ENCODE results near the gene GNG2. TPM values are rescaled to one million over a fixed set of nuclear protein-coding genes. Genes with fewer than 3 reads are reported as not detected.

GNG2 gene
- total RNA-seq, 3 donors from 2014 or later: 9.9 to 52.2 (median 16.6) TPM

GRCh38 chr14:51862176-51862796, 1.9 kb downstream of the GNG2 start:
- DNase-seq: no peak
- no peak overlapping the region for H3K4me3 ChIP-seq
- no peak for TF ChIP-seq CTCF (IDR thresholded peaks at IDR 0.05)
- no peak for ATAC-seq
- no peaks in the 10 kb centered on the region for H3K9me3 ChIP-seq
- H3K36me3 ChIP-seq (ENCODE audit: low read depth): no peaks in the 10 kb centered on the region
- H3K4me1 ChIP-seq (ENCODE audit: low read depth): peaks cover 6% of the 10 kb centered on the region
- intact Hi-C loops (cut with DNase I, micrococcal nuclease): no loop called here

DNA sequence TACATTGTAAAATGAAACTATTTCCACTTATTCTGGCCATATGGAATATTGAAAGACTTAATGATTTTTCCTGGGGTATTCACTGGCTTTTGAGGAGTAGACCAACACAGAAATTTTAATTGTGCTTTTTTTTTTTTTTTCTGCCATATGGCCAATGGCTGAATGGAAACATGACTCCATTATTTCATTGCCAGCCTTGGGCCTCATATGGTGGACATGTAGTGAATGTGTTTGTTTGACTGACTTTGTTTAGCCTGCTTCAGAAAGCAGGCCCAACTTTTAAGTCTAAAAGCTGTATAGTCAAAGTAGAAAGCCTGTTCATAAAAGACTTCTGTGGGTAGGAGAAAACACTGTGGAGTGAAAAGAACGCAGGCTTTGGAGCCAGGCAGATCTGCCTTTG, 2.4 kb downstream of the GNG2 start:
- intact Hi-C loops (cut with DNase I, micrococcal nuclease): no loop called here
- no peak overlapping the region for H3K4me3 ChIP-seq
- TF ChIP-seq CTCF (IDR thresholded peaks at IDR 0.05): no peak
- H3K9me3 ChIP-seq: no peaks in the 10 kb centered on the region
- peaks cover 6% of the 10 kb centered on the region for H3K4me1 ChIP-seq (ENCODE audit: low read depth)
- H3K36me3 ChIP-seq (ENCODE audit: low read depth): no peaks in the 10 kb centered on the region
- DNase-seq: no peak
- no peak for ATAC-seq

DNA sequence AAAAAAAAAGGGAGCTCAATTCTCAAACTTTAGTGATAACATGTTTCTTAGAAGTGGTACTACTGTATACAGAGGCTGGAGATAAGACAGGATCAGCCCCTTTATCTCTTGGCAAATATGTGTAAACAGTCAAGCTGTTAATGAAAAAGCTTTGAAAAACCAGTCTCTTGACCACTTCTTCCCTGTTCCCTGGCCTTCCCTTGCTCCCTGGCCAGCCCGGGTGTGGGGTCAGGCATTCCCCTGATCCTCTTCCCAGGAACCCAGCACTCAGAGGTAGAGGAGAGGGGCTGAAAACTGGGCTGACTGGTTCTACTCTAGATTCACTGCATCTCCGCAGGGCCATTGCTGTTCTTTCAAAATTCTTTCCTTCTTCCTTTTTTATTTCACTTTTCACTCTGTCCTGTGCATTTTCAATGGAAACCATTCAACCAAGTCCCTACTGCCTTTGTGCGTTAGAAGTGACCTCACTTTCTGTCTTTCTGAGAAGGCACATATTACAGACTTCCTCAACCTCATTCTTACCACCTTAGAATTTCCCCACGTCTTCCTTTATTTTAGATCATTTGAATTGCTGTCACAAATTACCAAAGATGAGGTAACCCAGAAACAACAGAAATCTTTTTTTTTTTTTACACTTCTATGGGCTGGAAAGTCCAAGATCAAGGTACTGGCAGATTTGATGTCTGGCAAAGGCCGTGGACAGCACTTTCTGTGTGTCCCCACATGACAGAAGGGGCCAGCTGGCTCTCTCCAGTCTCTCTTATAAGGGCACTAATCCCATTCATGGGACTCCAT, 5.7 kb downstream of the GNG2 start:
- Histone ChIP-seq H3K9me3 (no peaks in the 10 kb centered on the region), H3K36me3 (ENCODE audit: low read depth) (no peaks in the 10 kb centered on the region), H3K4me3 (no peak overlapping the region), H3K4me1 (ENCODE audit: low read depth) (no peaks in the 10 kb centered on the region)
- no peak for TF ChIP-seq CTCF (IDR thresholded peaks at IDR 0.05)
- DNase-seq (no peak), ATAC-seq (peak; percentile 36)
- intact Hi-C loops (cut with DNase I, micrococcal nuclease): no loop called here

GRCh38 chr14:51867741-51868140, 7.3 kb downstream of the GNG2 start:
- Histone ChIP-seq H3K4me3 (no peak overlapping the region), H3K4me1 (ENCODE audit: low read depth) (no peaks in the 10 kb centered on the region), H3K9me3 (no peaks in the 10 kb centered on the region), H3K36me3 (ENCODE audit: low read depth) (no peaks in the 10 kb centered on the region)
- ATAC-seq: peak; percentile 38
- no peak for DNase-seq
- TF ChIP-seq CTCF (IDR thresholded peaks at IDR 0.05): no peak
- intact Hi-C loops (cut with DNase I, micrococcal nuclease): no loop called here

GRCh38 chr14:51868405-51868804, 8.0 kb downstream of the GNG2 start:
- ATAC-seq: no peak

More at GRCh38 chr14:51868405-51868804, 8.0 kb downstream of the GNG2 start:
- intact Hi-C loops (cut with DNase I, micrococcal nuclease): no loop called here
- no peak for DNase-seq
- Histone ChIP-seq H3K9me3 (no peaks in the 10 kb centered on the region), H3K36me3 (ENCODE audit: low read depth) (no peaks in the 10 kb centered on the region), H3K4me1 (ENCODE audit: low read depth) (no peaks in the 10 kb centered on the region), H3K4me3 (no peak overlapping the region)
- no peak for TF ChIP-seq CTCF (IDR thresholded peaks at IDR 0.05)
